Hepatic stellate cell (primary cell): Measurements from ENCODE around the gene HNF1B.
"Not testable (repeated sequence)": the region's sequence is repeated elsewhere in the genome, so short reads cannot be mapped to it uniquely, and the experiment has no call there.

Experiments used
- DNase-seq: peaks from one replicate; pipeline ENCODE4 v3.0.0; 2011; ENCODE audit warnings: low spot score

Gene HNF1B

GRCh38 chr17:37701496-37701898 is 43.4 kb downstream of the HNF1B start:
- DNase-seq, result no peak

GRCh38 chr17:37700881-37701280 is 44.0 kb downstream of the HNF1B start:
- no peak for DNase-seq

- no peak for DNase-seq
Measured at GRCh38 chr17:37699285-37699973, 45.4 kb downstream of the HNF1B start.

- DNase-seq, result no peak
Measured at GRCh38 chr17:37698911-37699255, 46.0 kb downstream of the HNF1B start.

- DNase-seq, result no peak
Measured at GRCh38 chr17:37698132-37698910, 46.5 kb downstream of the HNF1B start.

GRCh38 chr17:37697381-37697780 is 47.5 kb downstream of the HNF1B start:
- DNase-seq, result no peak

- no peak for DNase-seq
Measured at GRCh38 chr17:37696366-37696765, 48.5 kb downstream of the HNF1B start.

- DNase-seq, result no peak
Measured at GRCh38 chr17:37695726-37696125, 49.1 kb downstream of the HNF1B start.

GRCh38 chr17:37694734-37695133 is 50.1 kb downstream of the HNF1B start:
- no peak for DNase-seq

- DNase-seq, result no peak
Measured at GRCh38 chr17:37693328-37693727, 51.5 kb downstream of the HNF1B start.

GRCh38 chr17:37691807-37692206 is 53.1 kb downstream of the HNF1B start:
- DNase-seq, result no peak

- DNase-seq, result no peak
Measured at GRCh38 chr17:37689317-37689716, 55.5 kb downstream of the HNF1B start.

GRCh38 chr17:37683454-37683984 is 61.3 kb downstream of the HNF1B start:
- no peak for DNase-seq

GRCh38 chr17:37682007-37682406 is 62.9 kb downstream of the HNF1B start:
- no peak for DNase-seq

- DNase-seq, result not testable (repeated sequence)
Measured at GRCh38 chr17:37679995-37680394, 64.9 kb downstream of the HNF1B start.

GRCh38 chr17:37678036-37678435 is 66.8 kb downstream of the HNF1B start:
- no peak for DNase-seq

GRCh38 chr17:37677021-37677420 is 67.8 kb downstream of the HNF1B start:
- DNase-seq, result no peak

- DNase-seq, result no peak
Measured at GRCh38 chr17:37676115-37676925, 68.5 kb downstream of the HNF1B start.

GRCh38 chr17:37674511-37674910 is 70.3 kb downstream of the HNF1B start:
- DNase-seq, result no peak

GRCh38 chr17:37673386-37673785 is 71.5 kb downstream of the HNF1B start:
- no peak for DNase-seq

GRCh38 chr17:37672548-37673078 is 72.2 kb downstream of the HNF1B start:
- DNase-seq, result no peak

- DNase-seq, result peak; percentile 75
Measured at GRCh38 chr17:37671824-37672547, 72.9 kb downstream of the HNF1B start.
